Cardiac muscle cell (in vitro differentiated cells and primary cell): ENCODE results near the gene APBA1. TPM values are rescaled to one million over a fixed set of nuclear protein-coding genes. Genes with fewer than 3 reads are reported as not detected.
A peak's percentile ranks its signal among the peaks of the same experiment; 100 is the strongest.

Experiments used
- DNase-seq, 2 donors: peaks; one replicate each; pipeline versions ENCODE4 v3.0.0 to v3.0.0-alpha.2; 2010 to 2017; ENCODE audit warnings: low read depth in 1 of 2, low spot score in 1 of 2
- H3K27ac ChIP-seq: fragments of 200-600 bp; sonication (generic); 2 replicates; pipeline ENCODE4 v1.5.1; 2016
- H3K27me3 ChIP-seq: fragments of 200-600 bp; sonication (generic); 2 replicates; pipeline ENCODE4 v1.6.0; 2016; ENCODE audit warnings: control low read depth
- H3K36me3 ChIP-seq: fragments of 200-600 bp; sonication (generic); 2 replicates; pipeline ENCODE4 v1.5.1; 2016; ENCODE audit warnings: control low read depth
- H3K4me1 ChIP-seq: fragments of 200-600 bp; sonication (generic); 2 replicates; pipeline ENCODE4 v1.8.1; 2017; ENCODE audit warnings: low read depth, mild to moderate bottlenecking, mixed run types
- H3K4me3 ChIP-seq: fragments of 200-600 bp; sonication (generic); 2 replicates; pipeline ENCODE4 v1.5.1; 2016; ENCODE audit warnings: mild to moderate bottlenecking
- H3K9me3 ChIP-seq: fragments of 200-600 bp; sonication (generic); 2 replicates; pipeline ENCODE4 v1.5.1; 2017; ENCODE audit warnings: low read depth, mild to moderate bottlenecking, control low read depth
- polyA plus RNA-seq: library from polyadenylated mRNA; unstranded; fragments of >200 nt; fragmentation: Nextera tagmentation; extraction: Ambion mirVana; gene quantifications from 2 replicates; pipeline ENCODE4 v1.2.1, GENCODE V29; 2016
- total RNA-seq: library from RNA; depleted of rRNA; stranded (reverse); fragments of >200 nt; gene quantifications from 2 replicates; pipeline ENCODE4 v1.2.3, GENCODE V29; 2016
- TF ChIP-seq, protein P1 (sequence below): IDR thresholded peaks from 2 replicates; pipeline ENCODE4 v1.5.1; 2012; ENCODE audit warnings: low read depth, mild to moderate bottlenecking, low read length

APBA1 gene
- total and polyA plus RNA-seq, 2 experiments from 2014 or later: 0.93 to 2.4 TPM

DNA sequence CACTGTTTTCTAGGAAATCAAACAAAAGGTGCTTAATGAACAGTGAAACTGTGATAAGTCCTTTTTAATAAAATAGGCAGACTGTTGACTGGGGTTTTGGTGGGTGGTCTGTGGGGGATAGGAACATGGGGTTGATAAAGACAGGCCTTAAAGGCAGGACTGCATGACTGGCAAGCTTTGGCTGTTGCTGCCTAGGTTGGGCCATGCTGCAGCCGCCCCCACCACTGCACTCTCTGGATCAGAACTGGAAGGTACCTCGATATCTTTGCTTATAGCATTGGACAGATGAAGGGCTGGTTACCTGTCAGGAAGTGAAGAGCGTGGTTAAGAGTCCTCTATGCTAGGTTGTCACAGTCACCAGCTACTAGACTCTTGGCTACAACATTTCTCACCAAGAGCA lies 24.4 kb downstream of the APBA1 start:
- no peak overlapping the region for H3K4me3 ChIP-seq
- DNase-seq: no peak
- no peaks in the 10 kb centered on the region for H3K36me3 ChIP-seq
- no peak overlapping the region for H3K27ac ChIP-seq
- no peaks in the 10 kb centered on the region for H3K27me3 ChIP-seq
- no peaks in the 10 kb centered on the region for H3K4me1 ChIP-seq
- H3K9me3 ChIP-seq: no peaks in the 10 kb centered on the region
- TF ChIP-seq, protein P1, sequence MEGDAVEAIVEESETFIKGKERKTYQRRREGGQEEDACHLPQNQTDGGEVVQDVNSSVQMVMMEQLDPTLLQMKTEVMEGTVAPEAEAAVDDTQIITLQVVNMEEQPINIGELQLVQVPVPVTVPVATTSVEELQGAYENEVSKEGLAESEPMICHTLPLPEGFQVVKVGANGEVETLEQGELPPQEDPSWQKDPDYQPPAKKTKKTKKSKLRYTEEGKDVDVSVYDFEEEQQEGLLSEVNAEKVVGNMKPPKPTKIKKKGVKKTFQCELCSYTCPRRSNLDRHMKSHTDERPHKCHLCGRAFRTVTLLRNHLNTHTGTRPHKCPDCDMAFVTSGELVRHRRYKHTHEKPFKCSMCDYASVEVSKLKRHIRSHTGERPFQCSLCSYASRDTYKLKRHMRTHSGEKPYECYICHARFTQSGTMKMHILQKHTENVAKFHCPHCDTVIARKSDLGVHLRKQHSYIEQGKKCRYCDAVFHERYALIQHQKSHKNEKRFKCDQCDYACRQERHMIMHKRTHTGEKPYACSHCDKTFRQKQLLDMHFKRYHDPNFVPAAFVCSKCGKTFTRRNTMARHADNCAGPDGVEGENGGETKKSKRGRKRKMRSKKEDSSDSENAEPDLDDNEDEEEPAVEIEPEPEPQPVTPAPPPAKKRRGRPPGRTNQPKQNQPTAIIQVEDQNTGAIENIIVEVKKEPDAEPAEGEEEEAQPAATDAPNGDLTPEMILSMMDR: no peak

DNA sequence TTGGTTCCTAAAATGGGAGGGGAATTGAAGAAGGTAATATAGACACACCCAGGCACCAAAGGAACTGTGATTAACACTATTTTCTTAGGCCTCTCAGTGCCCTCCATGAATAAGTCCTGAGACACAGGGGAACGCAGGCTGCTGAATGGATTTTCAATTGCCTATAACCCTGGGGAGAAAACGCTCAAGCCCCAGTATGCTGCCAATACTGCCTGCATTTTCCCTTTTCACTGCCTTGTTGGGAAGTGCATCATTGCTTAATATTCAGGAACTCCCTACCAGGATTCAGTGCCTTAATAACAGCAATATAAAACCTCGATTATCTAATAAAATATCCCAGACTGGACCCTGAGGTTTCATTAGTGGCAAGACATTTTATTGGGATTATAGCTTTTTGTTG lies 25.4 kb downstream of the APBA1 start:
- Histone ChIP-seq H3K27ac (no peak overlapping the region), H3K4me3 (no peak overlapping the region), H3K27me3 (no peaks in the 10 kb centered on the region), H3K36me3 (no peaks in the 10 kb centered on the region), H3K4me1 (no peaks in the 10 kb centered on the region), H3K9me3 (no peaks in the 10 kb centered on the region)
- DNase-seq: no peak
- TF ChIP-seq, protein P1: no peak

DNA sequence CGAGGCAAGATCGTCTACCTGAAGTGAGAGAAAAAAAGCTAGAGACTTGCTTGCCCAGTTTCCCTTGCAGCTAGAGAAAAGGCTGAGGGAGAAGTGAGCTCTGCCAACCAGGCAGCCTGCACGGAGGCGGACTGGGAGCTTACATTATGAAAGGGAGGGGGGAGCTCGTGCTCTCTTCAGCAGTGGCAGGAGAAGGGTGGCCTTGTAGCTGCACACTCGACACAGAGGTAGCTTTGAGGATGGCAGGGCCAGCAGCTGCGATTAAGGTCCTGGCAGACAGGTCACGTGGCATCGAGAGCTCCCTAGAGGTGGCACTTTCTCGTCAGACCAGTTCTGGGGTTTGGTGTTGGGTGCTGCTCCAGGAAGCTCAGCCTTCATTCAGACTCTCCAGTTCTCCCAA lies 26.7 kb downstream of the APBA1 start:
- Histone ChIP-seq H3K4me3 (no peak overlapping the region), H3K36me3 (no peaks in the 10 kb centered on the region), H3K4me1 (no peaks in the 10 kb centered on the region), H3K27me3 (no peaks in the 10 kb centered on the region), H3K27ac (no peak overlapping the region), H3K9me3 (no peaks in the 10 kb centered on the region)
- TF ChIP-seq, protein P1: no peak
- no peak for DNase-seq

- no peaks in the 10 kb centered on the region for H3K36me3 ChIP-seq
- H3K9me3 ChIP-seq: no peaks in the 10 kb centered on the region
- no peak overlapping the region for H3K27ac ChIP-seq
- H3K4me1 ChIP-seq: no peaks in the 10 kb centered on the region
- no peak for DNase-seq
- TF ChIP-seq, protein P1: no peak
- H3K27me3 ChIP-seq: no peaks in the 10 kb centered on the region
- no peak overlapping the region for H3K4me3 ChIP-seq
These were observed 29.1 kb downstream of the APBA1 start for GRCh38 chr9:69643098-69643497.

DNA sequence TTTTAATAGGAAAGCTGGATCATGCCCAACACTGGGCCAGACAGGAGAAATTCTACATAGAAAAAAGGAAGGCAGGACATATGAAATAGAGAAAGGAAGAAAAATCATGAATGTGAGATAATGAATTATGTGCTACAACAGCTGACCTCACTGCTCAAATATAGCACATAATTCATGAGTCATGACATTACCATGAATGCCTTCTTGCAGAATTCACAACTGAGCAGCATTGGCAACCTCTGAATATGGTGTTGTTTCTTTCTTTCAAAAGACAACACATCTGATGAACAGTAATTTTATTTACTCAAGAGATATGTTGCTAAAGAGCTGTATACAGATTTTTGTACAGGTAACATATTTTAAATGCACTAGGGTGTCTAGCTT lies 34.4 kb downstream of the APBA1 start:
- Histone ChIP-seq H3K27me3 (no peaks in the 10 kb centered on the region), H3K4me3 (no peak overlapping the region), H3K27ac (no peak overlapping the region), H3K4me1 (no peaks in the 10 kb centered on the region), H3K9me3 (no peaks in the 10 kb centered on the region), H3K36me3 (no peaks in the 10 kb centered on the region)
- DNase-seq: peak in 1 of 2 donors; percentile 57
- TF ChIP-seq, protein P1: no peak
